Measurements from ENCODE around the gene PLA2G3. TPM values are rescaled to one million over a fixed set of nuclear protein-coding genes. Genes with fewer than 3 reads are reported as not detected.
"Not testable (repeated sequence)": the region's sequence is repeated elsewhere in the genome, so short reads cannot be mapped to it uniquely, and the experiment has no call there.

The PLA2G3 gene, protein sequence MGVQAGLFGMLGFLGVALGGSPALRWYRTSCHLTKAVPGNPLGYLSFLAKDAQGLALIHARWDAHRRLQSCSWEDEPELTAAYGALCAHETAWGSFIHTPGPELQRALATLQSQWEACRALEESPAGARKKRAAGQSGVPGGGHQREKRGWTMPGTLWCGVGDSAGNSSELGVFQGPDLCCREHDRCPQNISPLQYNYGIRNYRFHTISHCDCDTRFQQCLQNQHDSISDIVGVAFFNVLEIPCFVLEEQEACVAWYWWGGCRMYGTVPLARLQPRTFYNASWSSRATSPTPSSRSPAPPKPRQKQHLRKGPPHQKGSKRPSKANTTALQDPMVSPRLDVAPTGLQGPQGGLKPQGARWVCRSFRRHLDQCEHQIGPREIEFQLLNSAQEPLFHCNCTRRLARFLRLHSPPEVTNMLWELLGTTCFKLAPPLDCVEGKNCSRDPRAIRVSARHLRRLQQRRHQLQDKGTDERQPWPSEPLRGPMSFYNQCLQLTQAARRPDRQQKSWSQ
- total RNA-seq, result not detected
- 0 reads per million in 2 donors for total RNA-seq

GRCh38 chr22:31139866-31140716, at the start of gene PLA2G3:
TSS of gene PLA2G3 (minus strand) at chr22:31140508. CDS start at chr22:31140354, 154 bp downstream.
- no peak within 1 kb of the TSS for H3K27ac Mint-ChIP-seq
- no peak within 1 kb of the TSS for H3K4me3 Mint-ChIP-seq
- peaks cover 6% of the 10 kb centered on the region for H3K27me3 Mint-ChIP-seq
- no peaks in the 10 kb centered on the region for H3K4me1 Mint-ChIP-seq
- H3K36me3 Mint-ChIP-seq (ENCODE audit: low read depth), result no peaks in the 10 kb centered on the region
- ATAC-seq (no peak), DNase-seq (no peak)
- H3K9me3 ChIP-seq (ENCODE audit: control insufficient read depth, low read length, poor library complexity, severe bottlenecking), result no peaks in the 10 kb centered on the region

- no peak for ATAC-seq
- H3K27ac Mint-ChIP-seq, result no peak overlapping the region
Observed at GRCh38 chr22:31187627-31188026, 47.3 kb upstream of the PLA2G3 start.

GRCh38 chr22:31185056-31185455, 44.7 kb upstream of the PLA2G3 start:
- Mint-ChIP-seq H3K4me3 (no peak overlapping the region), H3K4me1 (peaks cover 5% of the 10 kb centered on the region), H3K27ac (no peak overlapping the region), H3K36me3 (ENCODE audit: low read depth) (no peaks in the 10 kb centered on the region), H3K27me3 (no peaks in the 10 kb centered on the region)
- ATAC-seq (no peak), DNase-seq (no peak)
- H3K9me3 ChIP-seq (ENCODE audit: control insufficient read depth, low read length, poor library complexity, severe bottlenecking), result no peaks in the 10 kb centered on the region

More at GRCh38 chr22:31187627-31188026, 47.3 kb upstream of the PLA2G3 start:
- no peak overlapping the region for H3K4me3 Mint-ChIP-seq
- peaks cover 8% of the 10 kb centered on the region for H3K4me1 Mint-ChIP-seq
- no peak for DNase-seq
- no peaks in the 10 kb centered on the region for H3K27me3 Mint-ChIP-seq
- no peaks in the 10 kb centered on the region for H3K9me3 ChIP-seq (ENCODE audit: control insufficient read depth, low read length, poor library complexity, severe bottlenecking)
- peaks cover 2% of the 10 kb centered on the region for H3K36me3 Mint-ChIP-seq (ENCODE audit: low read depth)

GRCh38 chr22:31184015-31184414, 43.7 kb upstream of the PLA2G3 start:
- Mint-ChIP-seq H3K27me3 (no peaks in the 10 kb centered on the region), H3K4me3 (no peak overlapping the region), H3K27ac (no peak overlapping the region), H3K4me1 (peaks cover 4% of the 10 kb centered on the region), H3K36me3 (ENCODE audit: low read depth) (no peaks in the 10 kb centered on the region)
- ATAC-seq, result no peak
- H3K9me3 ChIP-seq (ENCODE audit: control insufficient read depth, low read length, poor library complexity, severe bottlenecking), result no peaks in the 10 kb centered on the region
- no peak for DNase-seq

DNA sequence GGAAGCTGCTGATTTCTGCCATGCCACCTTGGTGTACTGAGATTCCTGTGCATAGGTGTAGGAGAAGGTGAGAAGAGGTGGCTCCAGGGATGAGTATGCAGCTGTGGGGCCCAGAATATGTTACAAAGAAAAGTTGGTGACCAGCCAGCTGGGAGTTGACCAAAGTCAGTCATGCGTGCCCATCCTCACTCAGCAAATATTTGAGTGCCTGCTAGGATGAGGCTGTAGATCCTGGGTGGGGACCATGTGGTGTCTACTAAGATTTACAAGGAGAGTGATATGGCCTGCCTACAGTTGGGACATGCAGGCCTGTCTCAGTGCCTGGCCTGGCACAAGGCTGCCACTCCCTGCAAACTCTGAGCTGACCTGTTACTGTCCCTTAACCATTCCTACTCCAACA, 39.0 kb upstream of the PLA2G3 start:
- H3K4me3 Mint-ChIP-seq, result no peak overlapping the region
- H3K4me1 Mint-ChIP-seq, result peaks cover 2% of the 10 kb centered on the region
- ATAC-seq (no peak), DNase-seq (no peak)
- no peaks in the 10 kb centered on the region for H3K27me3 Mint-ChIP-seq
- no peaks in the 10 kb centered on the region for H3K36me3 Mint-ChIP-seq (ENCODE audit: low read depth)
- peak overlapping the region; percentile 9 for H3K27ac Mint-ChIP-seq
- no peaks in the 10 kb centered on the region for H3K9me3 ChIP-seq (ENCODE audit: control insufficient read depth, low read length, poor library complexity, severe bottlenecking)

DNA sequence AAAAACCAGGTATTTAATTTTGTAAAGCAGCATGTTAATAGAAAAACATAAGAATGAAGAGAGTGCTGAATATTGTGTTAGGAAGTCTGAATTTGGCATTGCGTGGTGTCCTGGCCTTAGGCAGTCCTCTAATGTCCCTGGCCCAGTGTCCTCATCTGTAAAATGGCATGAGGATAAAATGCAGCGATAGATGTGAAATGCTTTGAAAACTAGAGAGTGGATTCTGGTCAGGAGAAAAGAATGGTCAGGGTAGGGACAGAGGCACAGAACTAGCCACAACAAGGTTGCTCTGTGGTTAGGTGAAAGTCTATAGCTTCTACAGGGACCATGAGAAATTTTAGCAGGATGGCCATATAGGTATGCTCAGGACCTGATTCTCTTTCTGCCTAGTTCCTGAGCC, 38.6 kb upstream of the PLA2G3 start:
- H3K27ac Mint-ChIP-seq, result peak overlapping the region; percentile 9

GRCh38 chr22:31177420-31178162, 37.3 kb upstream of the PLA2G3 start:
- Mint-ChIP-seq H3K4me3 (no peak overlapping the region), H3K36me3 (ENCODE audit: low read depth) (no peaks in the 10 kb centered on the region), H3K27me3 (no peaks in the 10 kb centered on the region), H3K4me1 (peaks cover 9% of the 10 kb centered on the region), H3K27ac (no peak overlapping the region)
- H3K9me3 ChIP-seq (ENCODE audit: control insufficient read depth, low read length, poor library complexity, severe bottlenecking), result no peaks in the 10 kb centered on the region
- DNase-seq (no peak), ATAC-seq (no peak)

More for the DNA sequence above, 38.6 kb upstream of the PLA2G3 start:
- H3K9me3 ChIP-seq (ENCODE audit: control insufficient read depth, low read length, poor library complexity, severe bottlenecking), result no peaks in the 10 kb centered on the region
- ATAC-seq (no peak), DNase-seq (no peak)
- no peak overlapping the region for H3K4me3 Mint-ChIP-seq
- H3K36me3 Mint-ChIP-seq (ENCODE audit: low read depth), result no peaks in the 10 kb centered on the region
- no peaks in the 10 kb centered on the region for H3K27me3 Mint-ChIP-seq
- peaks cover 4% of the 10 kb centered on the region for H3K4me1 Mint-ChIP-seq

- ATAC-seq (no peak), DNase-seq (no peak)
- H3K36me3 Mint-ChIP-seq (ENCODE audit: low read depth), result no peaks in the 10 kb centered on the region
- no peaks in the 10 kb centered on the region for H3K27me3 Mint-ChIP-seq
- H3K27ac Mint-ChIP-seq, result no peak overlapping the region
- no peak overlapping the region for H3K4me3 Mint-ChIP-seq
- peaks cover 9% of the 10 kb centered on the region for H3K4me1 Mint-ChIP-seq
- no peaks in the 10 kb centered on the region for H3K9me3 ChIP-seq (ENCODE audit: control insufficient read depth, low read length, poor library complexity, severe bottlenecking)
Observed at GRCh38 chr22:31176923-31177322, 36.6 kb upstream of the PLA2G3 start.

- H3K27me3 Mint-ChIP-seq, result no peaks in the 10 kb centered on the region
Observed at GRCh38 chr22:31173386-31174145, 33.3 kb upstream of the PLA2G3 start.

GRCh38 chr22:31171734-31172133, 31.4 kb upstream of the PLA2G3 start:
- DNase-seq; H3K27me3 Mint-ChIP-seq; H3K9me3 ChIP-seq (ENCODE audit: control insufficient read depth, low read length, poor library complexity, severe bottlenecking); H3K4me3 Mint-ChIP-seq; H3K27ac Mint-ChIP-seq; ATAC-seq; H3K36me3 Mint-ChIP-seq (ENCODE audit: low read depth): not testable (repeated sequence)
- peaks cover 23% of the 10 kb centered on the region for H3K4me1 Mint-ChIP-seq

More at GRCh38 chr22:31173386-31174145, 33.3 kb upstream of the PLA2G3 start:
- no peaks in the 10 kb centered on the region for H3K9me3 ChIP-seq (ENCODE audit: control insufficient read depth, low read length, poor library complexity, severe bottlenecking)
- no peak for DNase-seq
- H3K4me3 Mint-ChIP-seq, result no peak overlapping the region
- peak overlapping the region; percentile 3 for H3K27ac Mint-ChIP-seq
- peaks cover 12% of the 10 kb centered on the region for H3K4me1 Mint-ChIP-seq
- H3K36me3 Mint-ChIP-seq (ENCODE audit: low read depth), result no peaks in the 10 kb centered on the region
- no peak for ATAC-seq

- no peak overlapping the region for H3K27ac Mint-ChIP-seq
- ATAC-seq, result no peak
- peaks cover 26% of the 10 kb centered on the region for H3K4me1 Mint-ChIP-seq
- H3K36me3 Mint-ChIP-seq (ENCODE audit: low read depth), result peaks cover 10% of the 10 kb centered on the region
- no peaks in the 10 kb centered on the region for H3K27me3 Mint-ChIP-seq
- DNase-seq, result no peak
- no peaks in the 10 kb centered on the region for H3K9me3 ChIP-seq (ENCODE audit: control insufficient read depth, low read length, poor library complexity, severe bottlenecking)
- H3K4me3 Mint-ChIP-seq, result no peak overlapping the region
Observed at GRCh38 chr22:31170971-31171370, 30.7 kb upstream of the PLA2G3 start.

GRCh38 chr22:31162015-31162765, 21.9 kb upstream of the PLA2G3 start:
- H3K9me3 ChIP-seq (ENCODE audit: control insufficient read depth, low read length, poor library complexity, severe bottlenecking), result no peaks in the 10 kb centered on the region
- peaks cover 2% of the 10 kb centered on the region for H3K36me3 Mint-ChIP-seq (ENCODE audit: low read depth)
- H3K4me1 Mint-ChIP-seq, result peaks cover 37% of the 10 kb centered on the region
- no peak for ATAC-seq
- DNase-seq, result no peak
- H3K4me3 Mint-ChIP-seq, result peak overlapping the region; percentile 57
- H3K27ac Mint-ChIP-seq, result peak overlapping the region; percentile 96
- H3K27me3 Mint-ChIP-seq, result no peaks in the 10 kb centered on the region
